AG09309 (cell line): ENCODE measurements around the gene UROC1.

ENCODE experiments used
- DNase-seq: peaks from one replicate; pipeline ENCODE4 v3.0.0-alpha.2; 2010; ENCODE audit warnings: low read depth
- H3K4me3 ChIP-seq: 2 replicates; pipeline ENCODE4 v1.5.1; 2011; ENCODE audit warnings: mild to moderate bottlenecking, low read depth, low read length, moderate library complexity; ENCODE audit not compliant: control insufficient read depth
- TF ChIP-seq, protein P1 (sequence below): IDR thresholded peaks from 2 replicates; pipeline ENCODE4 v1.5.1; 2011; ENCODE audit warnings: mild to moderate bottlenecking, low read depth, low read length, inconsistent platforms; ENCODE audit not compliant: insufficient read depth, control insufficient read depth; ENCODE audit errors: missing control alignments

The UROC1 gene

DNA sequence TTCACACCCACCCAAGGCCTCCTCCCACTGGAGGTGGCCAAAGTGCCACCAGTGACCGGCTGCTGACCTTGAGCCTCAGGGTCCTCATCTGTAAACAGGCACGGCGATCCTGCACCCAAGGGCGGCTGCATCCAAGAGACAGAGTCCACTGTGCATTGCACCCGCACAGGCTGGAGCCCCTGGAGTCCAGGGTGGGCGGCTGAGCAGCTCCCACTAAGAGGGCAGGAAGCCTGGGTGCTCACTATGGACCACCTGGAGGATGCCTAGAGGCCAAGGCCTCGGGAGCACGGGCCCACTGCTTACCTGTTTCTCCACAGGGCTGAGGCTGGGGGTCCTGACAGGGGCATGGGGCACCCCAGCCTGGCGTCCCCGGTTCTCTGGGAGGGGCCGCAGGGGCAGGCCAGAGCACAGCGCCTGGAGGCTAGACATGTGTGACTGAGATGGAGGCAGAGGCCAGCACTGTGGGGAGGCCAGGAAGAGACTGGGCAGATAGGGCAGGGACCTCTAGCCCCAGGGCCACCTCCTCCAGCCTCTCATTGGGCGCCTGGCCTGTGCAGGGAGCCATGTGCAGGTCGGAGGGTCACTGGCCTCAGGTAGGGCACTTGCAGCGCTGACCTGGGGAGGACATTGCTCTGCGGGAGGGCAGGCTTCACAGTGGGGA, at the start of gene UROC1:
Gene UROC1 (minus strand): TSS at position 483 of the 661 bp plus-strand sequence. CDS start 54 bp downstream, at position 429.
- H3K4me3 ChIP-seq = no peak within 1 kb of the TSS
- TF ChIP-seq, protein P1, sequence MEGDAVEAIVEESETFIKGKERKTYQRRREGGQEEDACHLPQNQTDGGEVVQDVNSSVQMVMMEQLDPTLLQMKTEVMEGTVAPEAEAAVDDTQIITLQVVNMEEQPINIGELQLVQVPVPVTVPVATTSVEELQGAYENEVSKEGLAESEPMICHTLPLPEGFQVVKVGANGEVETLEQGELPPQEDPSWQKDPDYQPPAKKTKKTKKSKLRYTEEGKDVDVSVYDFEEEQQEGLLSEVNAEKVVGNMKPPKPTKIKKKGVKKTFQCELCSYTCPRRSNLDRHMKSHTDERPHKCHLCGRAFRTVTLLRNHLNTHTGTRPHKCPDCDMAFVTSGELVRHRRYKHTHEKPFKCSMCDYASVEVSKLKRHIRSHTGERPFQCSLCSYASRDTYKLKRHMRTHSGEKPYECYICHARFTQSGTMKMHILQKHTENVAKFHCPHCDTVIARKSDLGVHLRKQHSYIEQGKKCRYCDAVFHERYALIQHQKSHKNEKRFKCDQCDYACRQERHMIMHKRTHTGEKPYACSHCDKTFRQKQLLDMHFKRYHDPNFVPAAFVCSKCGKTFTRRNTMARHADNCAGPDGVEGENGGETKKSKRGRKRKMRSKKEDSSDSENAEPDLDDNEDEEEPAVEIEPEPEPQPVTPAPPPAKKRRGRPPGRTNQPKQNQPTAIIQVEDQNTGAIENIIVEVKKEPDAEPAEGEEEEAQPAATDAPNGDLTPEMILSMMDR = no peak
- DNase-seq = no peak

DNA sequence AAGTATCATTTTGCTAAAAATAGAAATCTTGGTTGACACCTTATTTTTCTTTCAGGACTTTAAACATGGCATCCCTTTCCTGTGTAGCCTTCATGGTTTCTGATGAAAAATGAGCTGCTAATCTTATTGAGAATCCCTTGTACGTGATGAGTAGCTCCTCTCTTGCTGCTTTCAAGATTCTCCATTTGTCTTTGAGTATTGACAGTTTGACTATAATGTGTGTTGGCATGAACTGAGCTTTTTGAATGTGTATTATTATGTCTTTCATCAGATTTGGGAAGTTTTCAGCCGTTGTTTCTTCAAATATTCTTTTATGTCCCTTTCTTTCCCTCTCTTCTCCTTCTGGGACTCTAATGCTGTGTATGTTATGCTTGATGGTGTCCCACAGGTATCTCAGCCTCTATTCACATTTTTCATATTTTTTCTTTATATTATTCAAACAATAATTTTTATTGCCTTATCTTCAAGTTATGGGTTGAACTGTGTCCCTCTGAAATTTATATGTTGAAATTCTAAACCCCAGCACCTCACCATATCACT, 45.2 kb upstream of the UROC1 start:
- no peak for DNase-seq
- TF ChIP-seq, protein P1 = no peak
- no peak overlapping the region for H3K4me3 ChIP-seq

DNA sequence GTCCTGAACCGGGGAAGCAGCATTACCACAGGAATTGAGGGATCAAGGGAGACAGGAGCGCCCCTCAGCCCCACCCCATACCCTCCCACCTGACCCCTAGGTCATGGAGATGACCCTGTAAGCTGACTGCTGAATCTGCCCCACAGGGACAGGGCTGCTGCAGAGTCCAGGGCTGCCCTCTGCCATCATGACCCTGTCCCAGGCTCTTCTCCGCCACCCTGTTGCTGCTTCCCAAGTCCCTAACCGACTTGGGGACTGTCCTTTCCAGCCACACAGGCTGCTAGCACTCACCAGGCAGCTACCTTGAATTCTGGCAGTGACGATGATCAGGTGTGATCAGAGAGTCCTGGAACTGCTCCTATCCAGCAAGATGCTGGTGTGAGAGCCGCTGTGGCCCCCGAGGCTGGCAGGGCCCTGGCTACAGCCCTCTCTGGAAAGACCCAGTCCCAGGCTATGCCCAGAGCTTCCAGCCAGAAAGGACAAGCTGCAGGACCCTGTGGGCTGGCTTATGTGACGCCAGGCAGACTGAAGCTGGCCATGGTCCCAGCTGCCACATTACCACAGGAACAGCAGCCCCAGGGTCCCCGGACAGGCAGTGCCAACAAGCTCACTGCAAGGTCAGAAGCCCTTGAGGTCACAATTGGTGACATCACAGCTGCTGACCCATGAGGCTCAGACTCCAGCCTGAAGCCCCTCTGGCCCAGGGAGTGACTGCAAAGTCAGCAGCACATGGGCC, 40.9 kb upstream of the UROC1 start, which contains the start of gene C3orf22:
Gene C3orf22 (minus strand): TSS at position 597 of the 736 bp plus-strand sequence. CDS start 5,542 bp downstream, outside the sequence.
- TF ChIP-seq, protein P1 = no peak
- no peak within 1 kb of the TSS for H3K4me3 ChIP-seq
- DNase-seq = no peak

DNA sequence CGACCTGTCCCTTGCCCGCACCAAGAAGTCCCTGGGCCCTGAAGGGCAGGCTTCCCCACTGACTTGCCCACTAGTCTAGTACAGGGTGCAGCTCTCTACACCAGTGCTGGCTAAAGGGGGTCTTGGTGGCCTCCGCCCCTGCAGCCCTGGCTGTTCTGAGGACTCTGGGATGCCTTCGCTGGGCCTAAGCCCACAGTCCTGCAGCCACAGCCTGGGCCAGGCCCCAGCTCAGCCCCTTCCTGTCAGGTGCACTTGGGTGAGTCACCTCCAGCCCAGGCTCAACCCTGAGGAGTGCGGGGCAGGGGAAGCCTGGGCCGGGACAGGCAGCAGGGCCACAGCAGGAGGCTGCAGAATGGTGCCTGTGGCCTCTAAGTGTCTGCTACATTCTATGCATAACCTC, 40.2 kb upstream of the UROC1 start:
- no peak overlapping the region for H3K4me3 ChIP-seq
- no peak for DNase-seq
- TF ChIP-seq, protein P1 = no peak

DNA sequence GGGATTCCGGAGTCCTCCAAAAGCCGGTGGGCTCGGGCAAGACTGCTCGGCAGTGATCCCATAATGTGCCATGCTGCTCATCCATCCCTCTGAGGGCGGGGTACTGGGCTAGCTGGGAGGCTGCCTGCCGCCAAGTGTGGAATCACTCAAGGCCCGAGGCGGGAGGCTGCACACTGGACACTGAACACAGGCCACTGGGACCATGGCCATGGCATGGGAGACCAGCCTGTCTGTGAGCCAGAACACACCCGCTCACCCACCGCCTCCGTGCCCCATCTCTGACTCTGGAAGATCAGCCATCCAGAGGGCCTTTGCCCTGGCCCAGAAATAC, 39.8 kb upstream of the UROC1 start:
- DNase-seq = no peak
- no peak overlapping the region for H3K4me3 ChIP-seq
- TF ChIP-seq, protein P1 = no peak

DNA sequence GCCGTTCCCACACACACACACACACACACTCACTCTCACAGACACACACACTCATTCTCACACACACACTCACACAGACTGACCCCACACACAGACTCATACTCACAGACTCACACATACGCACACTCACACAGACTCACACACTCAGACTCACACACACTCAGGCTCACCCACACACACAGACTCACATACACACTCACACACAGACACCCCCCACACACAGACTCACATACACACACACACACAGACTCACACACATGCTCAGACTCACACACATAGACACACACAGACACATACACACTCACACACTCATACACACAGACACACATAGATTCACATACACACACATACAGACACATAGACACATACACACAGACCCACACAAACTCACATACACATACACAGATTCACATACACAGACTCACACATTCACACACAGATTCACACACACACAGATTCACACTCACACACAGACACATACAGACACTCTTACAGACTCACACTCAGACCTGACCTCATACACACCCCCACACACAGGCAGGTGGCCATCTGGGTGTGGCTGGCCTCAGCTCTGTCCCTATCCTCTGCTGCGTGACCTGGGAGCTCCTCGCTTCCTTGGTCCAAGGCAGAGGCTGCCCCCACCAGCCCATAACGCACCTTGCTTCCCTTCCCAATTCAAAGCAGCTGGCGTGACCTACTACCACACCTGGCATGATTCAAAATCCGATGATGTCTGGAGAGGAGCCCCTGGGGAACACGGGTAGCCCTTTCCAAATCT, 39.3 kb upstream of the UROC1 start:
- no peak overlapping the region for H3K4me3 ChIP-seq
- TF ChIP-seq, protein P1 = no peak
- DNase-seq = no peak
